ENCODE results near the gene FERMT1.
A peak's percentile ranks its signal among the peaks of the same experiment; 100 is the strongest.

FERMT1 gene

DNA sequence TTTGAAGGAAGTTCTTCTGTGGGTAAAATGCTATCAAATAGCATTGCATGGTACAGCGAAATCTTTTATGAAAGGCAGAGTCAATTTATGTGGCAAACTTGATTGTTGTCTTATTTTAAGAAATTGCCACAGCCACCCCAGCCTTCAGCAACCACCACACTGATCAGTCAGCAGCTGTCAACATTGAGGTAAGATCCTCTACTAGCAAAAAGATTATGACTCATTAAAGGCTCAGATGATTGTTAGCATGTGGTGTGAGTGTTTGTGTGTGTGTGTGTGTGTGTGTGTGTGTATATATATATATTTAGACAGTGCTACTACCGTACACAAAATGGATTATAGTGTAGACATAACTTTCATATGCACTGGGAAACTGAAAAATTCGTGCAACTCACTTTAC lies 96.8 kb downstream of the FERMT1 start:
- Histone ChIP-seq H3K79me1 (replicated peaks; ENCODE audit: low read length, poor library complexity, severe bottlenecking) (peaks cover 14% of the 10 kb centered on the region), H3K4me1 (ENCODE audit: control insufficient read depth, insufficient read depth, low read depth, low read length) (no peaks in the 10 kb centered on the region), H4K8ac (ENCODE audit: low read length) (no peak overlapping the region), H3K4ac (ENCODE audit: low read depth in 1 of 2, low read length in 2 of 2) (no peak overlapping the region), H2BK5ac (ENCODE audit: low read depth, low read length, poor library complexity, severe bottlenecking) (no peak overlapping the region), H3K4me2 (ENCODE audit: low read length, poor library complexity, severe bottlenecking) (no peak overlapping the region), H3K4me3 (ENCODE audit: insufficient read depth in 1 of 2, low read depth in 1 of 2, low read length in 2 of 2) (no peak overlapping the region), H3K18ac (ENCODE audit: low read depth in 1 of 2, low read length in 2 of 2) (no peak overlapping the region), H3K9ac (ENCODE audit: low read length) (no peak overlapping the region), H3K14ac (ENCODE audit: low read length in 2 of 2) (no peak overlapping the region), H3K9me3 (ENCODE audit: control insufficient read depth, low read length) (peaks cover 14% of the 10 kb centered on the region), H3K27me3 (ENCODE audit: control insufficient read depth in 1 of 2, insufficient read depth in 1 of 2, low read length in 2 of 2) (no peaks in the 10 kb centered on the region), H4K91ac (ENCODE audit: low read length) (no peak overlapping the region), H2BK120ac (ENCODE audit: low read depth, low read length) (no peak overlapping the region), H2AK5ac (ENCODE audit: low read length, severe bottlenecking) (no peak overlapping the region), H3K23ac (ENCODE audit: low read length in 2 of 2) (no peak overlapping the region), H2BK15ac (ENCODE audit: low read depth, poor library complexity, severe bottlenecking) (no peak overlapping the region), H3K36me3 (ENCODE audit: control insufficient read depth in 1 of 2, insufficient read depth in 2 of 2, low read depth in 1 of 2, low read length in 2 of 2) (peaks cover 15 to 43% of the 10 kb centered on the region in 2 experiments), H2BK12ac (ENCODE audit: low read length in 2 of 2) (no peak overlapping the region), H3K27ac (ENCODE audit: low read length, poor library complexity, severe bottlenecking) (no peak overlapping the region), H2AFZ (ENCODE audit: low read depth, low read length) (no peak overlapping the region)
- DNase-seq, result peak; percentile 65
- 78% methylated on average over 1 of the region's 3 CpGs for WGBS
